Measurements from ENCODE around the gene VEGFB. TPM values are rescaled to one million over a fixed set of nuclear protein-coding genes. Genes with fewer than 3 reads are reported as not detected.

VEGFB gene
- total and polyA plus RNA-seq, 2 donors (not counting 3 experiments of a cell fraction or from before 2014, with no cell fraction given) = 19.3 to 98.1 TPM

GRCh38 chr11:64262271-64263002 lies 28.1 kb downstream of the VEGFB start:
- DNase-seq (ENCODE audit: low read depth, low spot score) = no peak
- no peak overlapping the region for H2AFZ ChIP-seq (ENCODE audit: low read depth, low read length)
- no peaks in the 10 kb centered on the region for H3K9me1 ChIP-seq (replicated peaks; ENCODE audit: control insufficient read depth, extremely low read depth, insufficient read depth, low read length)
- peak overlapping the region; percentile 31 for H3K9ac ChIP-seq (replicated peaks; ENCODE audit: extremely low read depth, insufficient read depth, low read length)
- H3K27ac ChIP-seq (ENCODE audit: insufficient read depth, low read depth, low read length) = peak overlapping the region; percentile 83
- no TSS peak for BruUV-seq (replicated peaks)
- dilution Hi-C loops (cut with MboI; ENCODE audit: extremely low pct_ligation_motif_present, low sequenced_read_pairs) = no loop called here
- H3K27me3 ChIP-seq (ENCODE audit: control insufficient read depth in 2 of 2, insufficient read depth in 2 of 2, low read length in 2 of 2) = no peaks in the 10 kb centered on the region
- POLR2A ChIA-PET = interaction anchor here (0.7 kb wide), 1 partner anchor 16 kb away, joined by 4 read pairs; the partner anchor contains the start of gene PPP1R14B
- no peak overlapping the region for H3K4me3 ChIP-seq (replicated peaks in 1 of 3; ENCODE audit: insufficient read depth in 1 of 3, low read depth in 1 of 3, low read length in 3 of 3)
- no peak for FAIRE-seq
- CTCF ChIA-PET = interaction anchor here (0.6 to 2.7 kb wide), 10 partner anchors 8 to 93 kb away, joined by 3 to 24 read pairs (median 4); partner anchors contain the start of genes CATSPERZ and PLCB3
- peaks cover 16 to 40% of the 10 kb centered on the region in 2 experiments for H3K36me3 ChIP-seq (ENCODE audit: control insufficient read depth in 2 of 2, extremely low read depth in 1 of 2, insufficient read depth in 2 of 2, low read length in 2 of 2)
- H3K4me1 ChIP-seq (ENCODE audit: control insufficient read depth, extremely low read depth, insufficient read depth, low read length) = peaks cover 27% of the 10 kb centered on the region
- intact Hi-C loops (cut with micrococcal nuclease) = loop anchor here (1.0 kb wide), 1 partner anchor 11 kb away; the partner anchor contains the start of gene PLCB3
- no peaks in the 10 kb centered on the region for H3K79me2 ChIP-seq (ENCODE audit: control insufficient read depth, insufficient read depth, low read length)
- H3K4me2 ChIP-seq (ENCODE audit: insufficient read depth, low read length) = peak overlapping the region; percentile 14
- no peak for TF ChIP-seq POLR2A (IDR thresholded peaks at IDR 0.05; ENCODE audit: low read depth, low read length)
- no peak for TF ChIP-seq EZH2 (IDR thresholded peaks at IDR 0.05; ENCODE audit: borderline replicate concordance, low read depth, low read length, severe bottlenecking)
- no peak for TF ChIP-seq CTCF (IDR thresholded peaks at IDR 0.05; ENCODE audit: extremely low read depth in 1 of 2, insufficient read depth in 1 of 2, low read depth in 1 of 2, low read length in 2 of 2)
- TF ChIP-seq MAX (IDR thresholded peaks at IDR 0.05; ENCODE audit: insufficient read depth, insufficient read length) = no peak
- TF ChIP-seq FOS (IDR thresholded peaks at IDR 0.05; ENCODE audit: borderline replicate concordance, insufficient read depth, low read length) = no peak
- TF ChIP-seq POLR2AphosphoS5 (IDR thresholded peaks at IDR 0.05; ENCODE audit: insufficient read depth, low read depth, low read length) = no peak
- TF ChIP-seq MYC (IDR thresholded peaks at IDR 0.05; ENCODE audit: low read depth, low read length) = no peak
- no peak for TF ChIP-seq GATA2 (IDR thresholded peaks at IDR 0.05; ENCODE audit: insufficient read depth, insufficient read length, low read depth, low read length)
- TF ChIP-seq JUN (IDR thresholded peaks at IDR 0.05; ENCODE audit: borderline replicate concordance, insufficient read depth, insufficient read length, low read depth) = no peak
- no peaks in the 10 kb centered on the region for H3K9me3 ChIP-seq (replicated peaks; ENCODE audit: control insufficient read depth, insufficient read depth, low read length)
- no peaks in the 10 kb centered on the region for H4K20me1 ChIP-seq (replicated peaks; ENCODE audit: control insufficient read depth, extremely low read depth, insufficient read depth, low read length)
